NCI-H69 (cell line): ENCODE measurements around the gene ASXL2.

ENCODE experiments used
- DNase-seq: peaks from one replicate; lab custom pipeline; 2025; lab: John Stamatoyannopoulos, UW

ASXL2 gene

GRCh38 chr2:25799301-25799700 is 79.0 kb downstream of the ASXL2 start:
- no peak for DNase-seq

- DNase-seq: no peak
These were observed 80.4 kb downstream of the ASXL2 start for GRCh38 chr2:25797620-25798488.

- peak; percentile 47 for DNase-seq
These were observed 83.6 kb downstream of the ASXL2 start for GRCh38 chr2:25794544-25795276.

GRCh38 chr2:25790074-25790790 is 88.1 kb downstream of the ASXL2 start:
- DNase-seq: no peak

GRCh38 chr2:25788457-25788856 is 89.8 kb downstream of the ASXL2 start:
- DNase-seq: no peak

- DNase-seq: no peak
These were observed 91.3 kb downstream of the ASXL2 start for GRCh38 chr2:25787020-25787419.

GRCh38 chr2:25784404-25784803 is 93.9 kb downstream of the ASXL2 start:
- no peak for DNase-seq

GRCh38 chr2:25777077-25777476 is 101.2 kb downstream of the ASXL2 start:
- DNase-seq: no peak

GRCh38 chr2:25772078-25772477 is 106.2 kb downstream of the ASXL2 start:
- no peak for DNase-seq

- DNase-seq: no peak
These were observed 114.7 kb downstream of the ASXL2 start for GRCh38 chr2:25763575-25763974.

GRCh38 chr2:25760297-25760696 is 118.0 kb downstream of the ASXL2 start:
- DNase-seq: no peak

- no peak for DNase-seq
These were observed 119.9 kb downstream of the ASXL2 start for GRCh38 chr2:25758348-25758747.

GRCh38 chr2:25757906-25758305 is 120.4 kb downstream of the ASXL2 start:
- DNase-seq: no peak

GRCh38 chr2:25756536-25756935 is 121.8 kb downstream of the ASXL2 start:
- no peak for DNase-seq

GRCh38 chr2:25749676-25750075 is 128.6 kb downstream of the ASXL2 start:
- no peak for DNase-seq

- no peak for DNase-seq
These were observed 134.2 kb downstream of the ASXL2 start for GRCh38 chr2:25744055-25744454.

GRCh38 chr2:25743132-25743830 is 135.0 kb downstream of the ASXL2 start:
- DNase-seq: no peak

- no peak for DNase-seq
These were observed 135.8 kb downstream of the ASXL2 start for GRCh38 chr2:25742501-25742900.

GRCh38 chr2:25740810-25741381 is 137.4 kb downstream of the ASXL2 start:
- peak; percentile 24 for DNase-seq

GRCh38 chr2:25738383-25739343 is 139.6 kb downstream of the ASXL2 start:
- DNase-seq: no peak
